ENCODE results near the gene UBXN11.

UBXN11 gene

GRCh38 chr1:26278724-26279455 is 27.5 kb downstream of the UBXN11 start:
- Histone ChIP-seq H3K4me2 (ENCODE audit: low read depth, low read length, poor library complexity, severe bottlenecking) (peak overlapping the region; percentile 77), H3K9me2 (replicated peaks; ENCODE audit: insufficient read depth, low read length) (no peaks in the 10 kb centered on the region), H3K27me3 (ENCODE audit: low read length) (no peaks in the 10 kb centered on the region), H3K9me3 (ENCODE audit: insufficient read depth, low read length) (no peaks in the 10 kb centered on the region), H3K27ac (ENCODE audit: low read depth, low read length) (peak overlapping the region; percentile 78), H3K9ac (ENCODE audit: low read length) (peak overlapping the region; percentile 72), H4K20me1 (ENCODE audit: low read depth, low read length) (no peaks in the 10 kb centered on the region; the same call in 1 of the 2 replicates), H3K4me3 (ENCODE audit: insufficient read depth, low read length, poor library complexity, severe bottlenecking) (peak overlapping the region; percentile 60), H2AFZ (ENCODE audit: low read depth, low read length, severe bottlenecking) (no peak overlapping the region), H3K36me3 (ENCODE audit: low read length) (no peaks in the 10 kb centered on the region), H3F3A (ENCODE audit: insufficient read depth) (peaks cover 19% of the 10 kb centered on the region), H3K79me2 (ENCODE audit: insufficient read depth, low read length) (peaks cover 4% of the 10 kb centered on the region; the same call in 1 of the 2 replicates)
- no peak for TF ChIP-seq EZH2phosphoT487 (conservative IDR thresholded peaks at IDR 0.05; ENCODE audit: low read length)
- TF ChIP-seq, protein P1, sequence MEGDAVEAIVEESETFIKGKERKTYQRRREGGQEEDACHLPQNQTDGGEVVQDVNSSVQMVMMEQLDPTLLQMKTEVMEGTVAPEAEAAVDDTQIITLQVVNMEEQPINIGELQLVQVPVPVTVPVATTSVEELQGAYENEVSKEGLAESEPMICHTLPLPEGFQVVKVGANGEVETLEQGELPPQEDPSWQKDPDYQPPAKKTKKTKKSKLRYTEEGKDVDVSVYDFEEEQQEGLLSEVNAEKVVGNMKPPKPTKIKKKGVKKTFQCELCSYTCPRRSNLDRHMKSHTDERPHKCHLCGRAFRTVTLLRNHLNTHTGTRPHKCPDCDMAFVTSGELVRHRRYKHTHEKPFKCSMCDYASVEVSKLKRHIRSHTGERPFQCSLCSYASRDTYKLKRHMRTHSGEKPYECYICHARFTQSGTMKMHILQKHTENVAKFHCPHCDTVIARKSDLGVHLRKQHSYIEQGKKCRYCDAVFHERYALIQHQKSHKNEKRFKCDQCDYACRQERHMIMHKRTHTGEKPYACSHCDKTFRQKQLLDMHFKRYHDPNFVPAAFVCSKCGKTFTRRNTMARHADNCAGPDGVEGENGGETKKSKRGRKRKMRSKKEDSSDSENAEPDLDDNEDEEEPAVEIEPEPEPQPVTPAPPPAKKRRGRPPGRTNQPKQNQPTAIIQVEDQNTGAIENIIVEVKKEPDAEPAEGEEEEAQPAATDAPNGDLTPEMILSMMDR (IDR thresholded peaks at IDR 0.05; ENCODE audit: insufficient read depth, low read length, poor library complexity, severe bottlenecking), result no peak

GRCh38 chr1:26278303-26278702 is 28.1 kb downstream of the UBXN11 start:
- no peaks in the 10 kb centered on the region for H3K9me3 ChIP-seq (ENCODE audit: insufficient read depth, low read length)
- TF ChIP-seq EZH2phosphoT487 (conservative IDR thresholded peaks at IDR 0.05; ENCODE audit: low read length), result no peak
- TF ChIP-seq, protein P1 (IDR thresholded peaks at IDR 0.05; ENCODE audit: insufficient read depth, low read length, poor library complexity, severe bottlenecking), result no peak
- no peaks in the 10 kb centered on the region for H3K9me2 ChIP-seq (replicated peaks; ENCODE audit: insufficient read depth, low read length)
- H3F3A ChIP-seq (ENCODE audit: insufficient read depth), result peaks cover 19% of the 10 kb centered on the region
- no peak overlapping the region for H3K27ac ChIP-seq (ENCODE audit: low read depth, low read length)
- no peak overlapping the region for H3K4me3 ChIP-seq (ENCODE audit: insufficient read depth, low read length, poor library complexity, severe bottlenecking)
- H3K27me3 ChIP-seq (ENCODE audit: low read length), result no peaks in the 10 kb centered on the region
- no peak overlapping the region for H2AFZ ChIP-seq (ENCODE audit: low read depth, low read length, severe bottlenecking)
- no peaks in the 10 kb centered on the region; the same call in 1 of the 2 replicates for H4K20me1 ChIP-seq (ENCODE audit: low read depth, low read length)
- peaks cover 4% of the 10 kb centered on the region; the same call in 1 of the 2 replicates for H3K79me2 ChIP-seq (ENCODE audit: insufficient read depth, low read length)
- peak overlapping the region; percentile 72; the same call in 1 of the 2 replicates for H3K9ac ChIP-seq (ENCODE audit: low read length)
- no peaks in the 10 kb centered on the region for H3K36me3 ChIP-seq (ENCODE audit: low read length)
- H3K4me2 ChIP-seq (ENCODE audit: low read depth, low read length, poor library complexity, severe bottlenecking), result no peak overlapping the region

- no peak overlapping the region for H3K4me2 ChIP-seq (ENCODE audit: low read depth, low read length, poor library complexity, severe bottlenecking)
- TF ChIP-seq, protein P1 (IDR thresholded peaks at IDR 0.05; ENCODE audit: insufficient read depth, low read length, poor library complexity, severe bottlenecking), result no peak
- TF ChIP-seq EZH2phosphoT487 (conservative IDR thresholded peaks at IDR 0.05; ENCODE audit: low read length), result no peak
- peaks cover 19% of the 10 kb centered on the region for H3F3A ChIP-seq (ENCODE audit: insufficient read depth)
- H3K36me3 ChIP-seq (ENCODE audit: low read length), result no peaks in the 10 kb centered on the region
- no peak overlapping the region for H2AFZ ChIP-seq (ENCODE audit: low read depth, low read length, severe bottlenecking)
- H3K9ac ChIP-seq (ENCODE audit: low read length), result no peak overlapping the region
- peaks cover 4% of the 10 kb centered on the region; the same call in 1 of the 2 replicates for H3K79me2 ChIP-seq (ENCODE audit: insufficient read depth, low read length)
- no peak overlapping the region for H3K4me3 ChIP-seq (ENCODE audit: insufficient read depth, low read length, poor library complexity, severe bottlenecking)
- H3K9me3 ChIP-seq (ENCODE audit: insufficient read depth, low read length), result no peaks in the 10 kb centered on the region
- H3K9me2 ChIP-seq (replicated peaks; ENCODE audit: insufficient read depth, low read length), result no peaks in the 10 kb centered on the region
- no peaks in the 10 kb centered on the region for H3K27me3 ChIP-seq (ENCODE audit: low read length)
- no peak overlapping the region for H3K27ac ChIP-seq (ENCODE audit: low read depth, low read length)
- no peaks in the 10 kb centered on the region; the same call in 1 of the 2 replicates for H4K20me1 ChIP-seq (ENCODE audit: low read depth, low read length)
These were observed 28.7 kb downstream of the UBXN11 start for GRCh38 chr1:26277719-26278118.
